Cardiac fibroblast (primary cell): Measurements from ENCODE around the gene VWA5B2.
"Not testable (repeated sequence)": the region's sequence is repeated elsewhere in the genome, so short reads cannot be mapped to it uniquely, and the experiment has no call there.

Experiments
- DNase-seq, 2 donors: peaks; one replicate each; pipeline versions ENCODE4 v3.0.0 to v3.0.0-alpha.2; 2010; ENCODE audit warnings: low read depth in 2 of 2
- H3K4me3 ChIP-seq, 2 donors: replicated peaks in 1 of 2; 1 replicate in 1 of 2; 2 replicates in 1 of 2; pipeline ENCODE4 v1.5.1; 2011; ENCODE audit warnings: low read depth in 2 of 2, low read length in 2 of 2, mild to moderate bottlenecking in 2 of 2, moderate library complexity in 1 of 2
- CTCF ChIP-seq: IDR thresholded peaks from one replicate; pipeline ENCODE4 v1.5.1; 2011; ENCODE audit warnings: low read depth, mild to moderate bottlenecking, low read length, inconsistent platforms

The VWA5B2 gene

DNA sequence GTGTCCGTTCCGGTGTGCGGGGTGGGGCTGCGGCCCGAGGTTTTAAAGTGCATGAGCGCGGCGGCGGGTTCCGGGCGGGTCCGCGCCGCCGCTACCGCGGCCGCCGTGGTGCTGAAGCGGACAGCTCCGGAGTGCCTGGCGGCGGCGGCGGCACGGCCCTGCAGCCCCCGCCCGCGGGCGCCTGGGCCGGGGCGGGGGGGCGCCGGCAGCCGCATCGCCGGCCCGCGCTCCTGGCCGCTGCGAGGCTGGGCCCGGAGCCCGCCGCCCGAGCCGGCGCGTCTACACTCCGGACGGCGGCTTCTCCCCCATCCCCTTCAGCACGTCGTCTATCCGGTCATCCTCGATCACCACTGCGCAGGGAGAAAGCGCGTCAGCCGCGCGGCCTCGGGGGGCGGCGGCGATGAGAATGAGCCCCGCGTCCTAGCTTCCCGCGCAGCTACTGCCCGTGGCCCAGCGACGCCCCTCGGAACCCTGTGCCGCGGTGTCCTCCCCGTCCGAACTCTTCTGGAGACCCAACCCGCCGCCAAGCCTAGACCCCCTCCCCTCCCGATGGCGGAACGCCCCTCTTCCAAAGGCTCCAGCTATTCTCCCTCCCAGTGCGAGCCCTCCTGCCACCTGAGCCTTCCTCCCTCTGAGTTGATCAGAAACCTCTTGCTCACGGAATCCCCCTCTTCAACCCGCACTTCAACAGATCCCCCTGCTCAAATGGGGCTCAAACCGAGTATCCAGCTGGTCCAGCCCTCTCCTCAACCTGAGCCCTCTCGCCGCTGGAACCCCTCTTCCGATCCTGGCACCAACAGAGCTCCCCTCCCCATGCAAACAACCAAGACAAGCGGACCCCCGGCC lies 30.7 kb downstream of the VWA5B2 start:
- DNase-seq: peak in 1 of 2 donors; percentile 36
- peak overlapping the region; percentile 18 to 33 for H3K4me3 ChIP-seq
- TF ChIP-seq CTCF: no peak

DNA sequence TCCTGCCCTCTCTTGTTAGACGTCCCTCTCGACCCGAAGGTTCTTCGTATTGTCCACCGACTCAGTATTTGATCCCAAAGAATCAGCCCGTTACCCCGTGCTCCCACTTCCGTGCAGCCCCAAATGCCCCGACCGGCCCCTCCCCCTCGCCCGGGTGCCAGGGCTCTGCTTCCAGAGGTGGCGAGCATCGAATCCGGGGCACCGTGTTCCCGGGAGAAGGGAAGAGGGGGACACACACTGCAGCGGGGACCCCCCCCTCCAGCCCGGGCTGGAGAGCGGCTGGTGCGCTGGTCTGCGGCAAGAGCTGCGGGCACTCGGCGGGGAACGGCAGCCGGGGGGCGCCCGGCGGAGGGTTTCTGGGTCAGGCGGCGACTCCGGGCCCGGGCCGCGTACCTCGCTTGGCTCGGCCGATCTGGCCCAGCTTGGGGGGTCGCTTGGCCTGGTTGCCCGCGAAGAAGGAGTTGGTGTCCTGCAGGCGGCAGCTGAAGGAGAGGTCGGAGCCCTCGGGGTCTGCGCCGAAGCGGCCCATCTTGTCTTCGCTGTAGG lies 31.4 kb downstream of the VWA5B2 start:
- no peak for DNase-seq
- peak overlapping the region; percentile 42 to 59 for H3K4me3 ChIP-seq
- no peak for TF ChIP-seq CTCF

GRCh38 chr3:184261270-184261853 lies 32.0 kb downstream of the VWA5B2 start, which contains the start of gene CAMK2N2:
Gene CAMK2N2 (minus strand): TSS chr3:184261553. CDS start chr3:184261285, 268 bp downstream.
- peak; percentile 44 to 69 for DNase-seq
- H3K4me3 ChIP-seq: peak within 1 kb of the TSS; percentile 57 to 59
- no peak for TF ChIP-seq CTCF

GRCh38 chr3:184261854-184262763 lies 32.7 kb downstream of the VWA5B2 start:
- TF ChIP-seq CTCF: no peak
- H3K4me3 ChIP-seq: peak overlapping the region; percentile 57 to 59
- peak; percentile 34 to 47 for DNase-seq

- no peak for TF ChIP-seq CTCF
- H3K4me3 ChIP-seq: no peak overlapping the region
- peak in 1 of 2 donors; percentile 17 for DNase-seq
Observed at GRCh38 chr3:184262764-184263179, 33.4 kb downstream of the VWA5B2 start.

DNA sequence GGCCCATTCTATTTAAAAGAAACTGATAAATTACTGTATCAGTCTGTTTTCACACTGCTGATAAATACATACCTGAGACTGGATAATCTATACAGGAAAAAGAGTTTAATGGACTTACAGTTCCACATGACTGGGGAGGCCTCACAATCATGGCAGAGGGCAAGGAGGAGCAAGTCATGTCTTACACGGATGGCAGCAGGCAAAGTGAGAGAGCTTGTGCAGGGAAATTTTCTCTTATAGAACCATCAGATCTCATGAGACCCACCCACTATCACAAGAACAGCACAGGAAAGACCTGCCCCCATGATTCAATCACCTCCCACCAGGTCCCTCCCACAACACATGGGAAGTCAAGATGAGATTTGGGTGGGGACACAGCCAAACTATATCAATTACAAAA lies 37.9 kb downstream of the VWA5B2 start:
- H3K4me3 ChIP-seq, DNase-seq: not testable (repeated sequence)
